Measurements from ENCODE around the gene RRM1. TPM values are rescaled to one million over a fixed set of nuclear protein-coding genes. Genes with fewer than 3 reads are reported as not detected.

RRM1 gene
- total and polyA plus RNA-seq, 10 of the 15 experiments (the other 5 are each of a cell fraction or from before 2014, with no cell fraction given): 94.0 to 255 (median 148) TPM

- no peak overlapping the region for H3K4me3 ChIP-seq
- BruUV-seq (replicated peaks): no TSS peak
- H3K4me2 ChIP-seq (ENCODE audit: control insufficient read depth, insufficient read depth): no peak overlapping the region
- intact Hi-C loops (cut with micrococcal nuclease; ENCODE audit: unreplicated experiment): no loop called here
- DNase-seq (ENCODE audit: low read depth, low spot score): no peak
- ATAC-seq: no peak
- POLR2A ChIA-PET: no interaction called here
- CTCF ChIA-PET: no interaction called here
- WGBS (ENCODE audit: insufficient coverage, insufficient replicate concordance, low lambda C conversion rate, missing lambda C conversion rate): 95% methylated on average over 2 of the region's 2 CpGs
- H3K79me2 ChIP-seq (ENCODE audit: control insufficient read depth, insufficient read depth, low read length): peaks cover 31% of the 10 kb centered on the region
- H3K36me3 ChIP-seq (ENCODE audit: control insufficient read depth in 2 of 2, insufficient read depth in 2 of 2, low read length in 1 of 2): peaks cover 0 to 12% of the 10 kb centered on the region in 2 experiments; a peak in 3 of 4 replicates
- H4K20me1 ChIP-seq (ENCODE audit: control insufficient read depth, insufficient read depth): no peaks in the 10 kb centered on the region
- H3K27ac ChIP-seq (ENCODE audit: control insufficient read depth, insufficient read depth): no peak overlapping the region
- H3K9me3 ChIP-seq (replicated peaks; ENCODE audit: control insufficient read depth, insufficient read depth, low read length): no peaks in the 10 kb centered on the region
- RAD21 ChIA-PET (ENCODE audit: unreplicated experiment): no interaction called here
- H3K27me3 ChIP-seq (replicated peaks in 1 of 2; ENCODE audit: control insufficient read depth in 2 of 2, insufficient read depth in 2 of 2, low read length in 1 of 2): no peaks in the 10 kb centered on the region
- no peaks in the 10 kb centered on the region for H3K4me1 ChIP-seq (ENCODE audit: control insufficient read depth, insufficient read depth, low read length)
- no peak overlapping the region for H3K9ac ChIP-seq (ENCODE audit: control insufficient read depth, insufficient read depth, low read length)
- FAIRE-seq: no peak
- SMC1A ChIA-PET (ENCODE audit: uncharacterized antibody, unreplicated experiment): interaction anchor here (0.6 to 0.7 kb wide), 2 partner anchors 21 to 288 kb away, joined by 3 read pairs; no protein-coding TSS in a partner anchor
- TF ChIP-seq NRF1 (conservative IDR thresholded peaks at IDR 0.05; ENCODE audit: low read depth, low read length): no peak
- no peak for TF ChIP-seq POLR2AphosphoS5 (IDR thresholded peaks at IDR 0.05; ENCODE audit: low read length)
- no peak for TF ChIP-seq MEF2B (IDR thresholded peaks at IDR 0.05; ENCODE audit: partially characterized antibody, poor library complexity, severe bottlenecking)
- no peak for TF ChIP-seq ZBED1 (IDR thresholded peaks at IDR 0.05; ENCODE audit: borderline replicate concordance)
- no peak for TF ChIP-seq RUNX3 (IDR thresholded peaks at IDR 0.05; ENCODE audit: low read length)
- TF ChIP-seq SIN3A (IDR thresholded peaks at IDR 0.05; ENCODE audit: low read depth, low read length): no peak
- TF ChIP-seq CBX3 (IDR thresholded peaks at IDR 0.05; ENCODE audit: borderline replicate concordance, low read depth): no peak
- no peak for TF ChIP-seq IRF4 (IDR thresholded peaks at IDR 0.05; ENCODE audit: low read depth, low read length)
- no peak for TF ChIP-seq RB1 (IDR thresholded peaks at IDR 0.05; ENCODE audit: borderline replicate concordance)
- no peak for TF ChIP-seq NR2C1 (IDR thresholded peaks at IDR 0.05)
- TF ChIP-seq, protein P1, sequence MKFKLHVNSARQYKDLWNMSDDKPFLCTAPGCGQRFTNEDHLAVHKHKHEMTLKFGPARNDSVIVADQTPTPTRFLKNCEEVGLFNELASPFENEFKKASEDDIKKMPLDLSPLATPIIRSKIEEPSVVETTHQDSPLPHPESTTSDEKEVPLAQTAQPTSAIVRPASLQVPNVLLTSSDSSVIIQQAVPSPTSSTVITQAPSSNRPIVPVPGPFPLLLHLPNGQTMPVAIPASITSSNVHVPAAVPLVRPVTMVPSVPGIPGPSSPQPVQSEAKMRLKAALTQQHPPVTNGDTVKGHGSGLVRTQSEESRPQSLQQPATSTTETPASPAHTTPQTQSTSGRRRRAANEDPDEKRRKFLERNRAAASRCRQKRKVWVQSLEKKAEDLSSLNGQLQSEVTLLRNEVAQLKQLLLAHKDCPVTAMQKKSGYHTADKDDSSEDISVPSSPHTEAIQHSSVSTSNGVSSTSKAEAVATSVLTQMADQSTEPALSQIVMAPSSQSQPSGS (IDR thresholded peaks at IDR 0.05; ENCODE audit: low read length): no peak
- TF ChIP-seq SKIL (IDR thresholded peaks at IDR 0.05; ENCODE audit: low read depth, poor library complexity, severe bottlenecking): no peak
- TF ChIP-seq CBFB (IDR thresholded peaks at IDR 0.05; ENCODE audit: low read depth): no peak
- TF ChIP-seq BCL11A (IDR thresholded peaks at IDR 0.05; ENCODE audit: low read depth, low read length): no peak
- in situ Hi-C loops (cut with MboI): no loop called here
- H2AFZ ChIP-seq (ENCODE audit: control insufficient read depth, low read depth, low read length): no peak overlapping the region
Measured at GRCh38 chr11:4103269-4103668, 8.7 kb downstream of the RRM1 start.
